HCT116 (cell line): ENCODE data around the gene SLC22A23. TPM values are rescaled to one million over a fixed set of nuclear protein-coding genes. Genes with fewer than 3 reads are reported as not detected.

Experiments
- ATAC-seq: fragments of 200-7000 bp; cut with Tn5 transposase; 2 replicates; pipeline ENCODE4 v1.9.1; 2020; ENCODE audit warnings: mild to moderate bottlenecking, moderate library complexity
- BruUV-seq: library from RNA; stranded (reverse); fragments of 400-500 nt; replicated peaks from 2 replicates; lab custom pipeline; 2021; lab: Mats Ljungman, UMichigan
- CTCF ChIA-PET: fragments of 300-600 bp; sonication (Branson Sonifier 250); formaldehyde crosslinking; loops from one replicate; lab custom pipeline; 2021; ENCODE audit warnings: antibody characterized with exemption; lab: Charles Lee
- POLR2A ChIA-PET: fragments of 300-600, 350-600 bp; sonication (Branson Sonifier 250); formaldehyde crosslinking; loops from one replicate; lab custom pipeline; 2021; ENCODE audit warnings: antibody characterized with exemption; lab: Charles Lee
- RAD21 ChIA-PET, 2 experiments: fragments of 300-600 bp; sonication (Branson Sonifier 250); formaldehyde crosslinking; loops; one replicate each; lab custom pipeline; 2023; ENCODE audit warnings: low total read pairs in 2 of 2; ENCODE audit not compliant: uncharacterized antibody in 2 of 2, unreplicated experiment in 2 of 2, low non-redundant PET in 1 of 2; lab: Charles Lee
- DNase-seq: peaks from one replicate; pipeline ENCODE4 v3.0.0-alpha.2; 2010; ENCODE audit warnings: low read depth, low spot score
- H2AFZ ChIP-seq: fragments of 200-600 bp; shearing (Covaris generic), sonication (generic); 2 replicates; pipeline ENCODE4 v1.6.1; 2017; ENCODE audit warnings: low read depth, mixed run types, mixed read lengths, antibody characterized with exemption, low read length; ENCODE audit not compliant: poor library complexity, severe bottlenecking
- H3K27ac ChIP-seq: 2 replicates; pipeline ENCODE4 v1.5.1; 2012; ENCODE audit warnings: low read depth, low read length
- H3K27me3 ChIP-seq: fragments of 200-600 bp; sonication (generic); 2 replicates; pipeline ENCODE4 v1.6.1; 2016; ENCODE audit warnings: mixed run types, low read length, mixed read lengths; ENCODE audit not compliant: insufficient read depth
- H3K36me3 ChIP-seq, 2 experiments: fragments of 200-500 bp in 1 of 2; fragments of 200-600 bp in 1 of 2; sonication (Bioruptor generic) in 1 of 2; sonication (generic) in 1 of 2; 2 replicates each; pipeline versions ENCODE4 v1.5.1 to v1.6.1; 2014 to 2016; ENCODE audit warnings: low read length in 2 of 2, inconsistent platforms in 1 of 2, mixed read lengths in 1 of 2, mixed run types in 1 of 2; ENCODE audit not compliant: insufficient read depth in 2 of 2, control insufficient read depth in 1 of 2
- H3K4me1 ChIP-seq, 2 experiments: fragments of 200-600 bp in 1 of 2; sonication (generic) in 1 of 2; 2 replicates each; pipeline versions ENCODE4 v1.5.1 to v1.6.1; 2012 to 2017; ENCODE audit warnings: low read length in 2 of 2, inconsistent platforms in 1 of 2, mild to moderate bottlenecking in 1 of 2, mixed read lengths in 1 of 2, mixed run types in 1 of 2, moderate library complexity in 1 of 2; ENCODE audit not compliant: insufficient read depth in 2 of 2, control insufficient read depth in 1 of 2
- H3K4me2 ChIP-seq: fragments of 200-600 bp; sonication (generic); 2 replicates; pipeline ENCODE4 v1.6.1; 2017; ENCODE audit warnings: mixed run types, low read length, mixed read lengths
- H3K4me3 ChIP-seq, 2 experiments: fragments of 200-600 bp in 1 of 2; sonication (generic) in 1 of 2; replicated peaks in 1 of 2; 2 replicates each; pipeline ENCODE4 v1.5.1; 2011 to 2016; ENCODE audit warnings: low read length in 2 of 2, control low read depth in 1 of 2, low read depth in 1 of 2, mild to moderate bottlenecking in 1 of 2, mixed read lengths in 1 of 2, mixed run types in 1 of 2
- H3K79me2 ChIP-seq: fragments of 200-600 bp; sonication (generic); 2 replicates; pipeline ENCODE4 v1.6.1; 2017; ENCODE audit warnings: mild to moderate bottlenecking, mixed run types, low read length, moderate library complexity, mixed read lengths; ENCODE audit not compliant: insufficient read depth
- H3K9ac ChIP-seq: fragments of 200-600 bp; sonication (generic); 2 replicates; pipeline ENCODE4 v1.6.1; 2016; ENCODE audit warnings: low read length, mixed read lengths
- H3K9me2 ChIP-seq: fragments of 200-600 bp; sonication (generic), shearing (Covaris generic); 2 replicates; pipeline ENCODE4 v1.6.1; 2017; ENCODE audit warnings: mixed run types, mild to moderate bottlenecking, moderate library complexity; ENCODE audit not compliant: insufficient read depth
- H3K9me3 ChIP-seq, 2 experiments: fragments of 200-500 bp in 1 of 2; fragments of 200-600 bp in 1 of 2; sonication (Bioruptor generic) in 1 of 2; sonication (generic) in 1 of 2; 2 replicates each; pipeline ENCODE4 v1.6.1; 2014 to 2017; ENCODE audit warnings: low read length in 2 of 2, mixed read lengths in 2 of 2, inconsistent platforms in 1 of 2, low read depth in 1 of 2, mild to moderate bottlenecking in 1 of 2, mixed run types in 1 of 2, moderate library complexity in 1 of 2; ENCODE audit not compliant: control insufficient read depth in 1 of 2, insufficient read depth in 1 of 2
- H4K20me1 ChIP-seq: fragments of 200-600 bp; sonication (generic), shearing (Covaris generic); 2 replicates; pipeline ENCODE4 v1.6.1; 2017; ENCODE audit warnings: mixed run types, mild to moderate bottlenecking, moderate library complexity; ENCODE audit not compliant: insufficient read depth
- CEBPB ChIP-seq: IDR thresholded peaks from 2 replicates; pipeline ENCODE4 v1.6.1; 2012; ENCODE audit warnings: low read depth
- ELF1 ChIP-seq: IDR thresholded peaks from 2 replicates; pipeline ENCODE4 v1.6.1; 2012; ENCODE audit warnings: low read depth, borderline replicate concordance
- EZH2phosphoT487 ChIP-seq: fragments of 200-600 bp; IDR thresholded peaks from 2 replicates; pipeline ENCODE4 v1.6.1; 2018; ENCODE audit warnings: antibody characterized with exemption, borderline replicate concordance
- FOSL1 ChIP-seq: IDR thresholded peaks from 2 replicates; pipeline ENCODE4 v1.6.1; 2012; ENCODE audit warnings: low read depth
- JUND ChIP-seq: IDR thresholded peaks from 2 replicates; pipeline ENCODE4 v1.6.1; 2012
- REST ChIP-seq: IDR thresholded peaks from 2 replicates; pipeline ENCODE4 v1.6.1; 2012; ENCODE audit warnings: low read depth
- SP1 ChIP-seq: IDR thresholded peaks from 2 replicates; pipeline ENCODE4 v1.6.1; 2012; ENCODE audit warnings: low read depth
- TCF7L2 ChIP-seq: IDR thresholded peaks from 2 replicates; pipeline ENCODE4 v1.7.0; 2011; ENCODE audit warnings: borderline replicate concordance, inconsistent platforms; ENCODE audit not compliant: insufficient read depth, insufficient read length; ENCODE audit errors: extremely low read depth
- YY1 ChIP-seq: IDR thresholded peaks from 2 replicates; pipeline ENCODE4 v1.6.1; 2011; ENCODE audit warnings: low read length, low read depth, moderate library complexity, mild to moderate bottlenecking; ENCODE audit not compliant: insufficient replicate concordance; ENCODE audit errors: extremely low read depth
- intact Hi-C: fragments of 100-400 bp; cut with micrococcal nuclease; formaldehyde crosslinking; loops from 2 replicates; pipeline ENCODE4 v1.10.0; 2022
- total RNA-seq: library from RNA; stranded (reverse); gene quantifications from one replicate; pipeline ENCODE4 v1.2.1, GENCODE V29; 2021; ENCODE audit not compliant: unreplicated experiment
- TF ChIP-seq, protein P1 (sequence below): IDR thresholded peaks from 2 replicates; pipeline ENCODE4 v1.6.1; 2011; ENCODE audit warnings: mild to moderate bottlenecking, low read length, moderate library complexity; ENCODE audit not compliant: insufficient replicate concordance; ENCODE audit errors: extremely low read depth
- TF ChIP-seq, protein P2 (sequence below): IDR thresholded peaks from 2 replicates; pipeline ENCODE4 v1.6.1; 2012

SLC22A23 gene
- total RNA-seq, 1 experiment from 2014 or later: 11.5 TPM

DNA sequence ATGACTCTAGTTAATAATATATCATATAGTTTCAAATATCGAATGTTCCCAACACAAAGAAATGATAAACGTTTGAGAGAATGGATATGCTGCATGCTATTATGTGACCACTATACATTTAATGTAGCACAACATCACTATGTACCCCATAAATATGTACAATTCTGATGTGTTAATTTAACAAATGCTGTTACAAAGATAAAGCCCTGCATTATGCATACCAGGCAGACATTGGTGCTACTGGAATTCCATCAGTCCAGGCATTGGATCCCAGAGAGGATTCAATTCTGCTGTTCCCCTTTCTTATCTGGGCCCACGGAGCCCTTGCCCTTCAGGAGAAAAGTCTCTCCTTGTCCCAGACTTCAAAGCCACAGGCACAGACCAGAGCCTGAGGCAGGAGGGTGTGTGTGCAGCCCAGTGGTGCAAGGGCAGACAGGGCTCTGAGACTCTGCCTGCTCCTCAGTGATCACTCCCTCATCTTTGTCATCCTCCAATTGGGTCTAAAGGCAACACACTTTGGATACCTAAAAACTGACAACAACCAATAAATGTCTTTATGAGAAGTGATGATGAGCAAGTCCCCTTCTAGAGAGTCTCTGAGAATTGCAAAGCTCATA, 152.9 kb downstream of the SLC22A23 start:
- POLR2A ChIA-PET: no interaction called here
- Histone ChIP-seq H3K9me2 (no peaks in the 10 kb centered on the region), H3K4me2 (no peak overlapping the region), H3K79me2 (no peaks in the 10 kb centered on the region), H4K20me1 (no peaks in the 10 kb centered on the region), H3K9me3 (no peaks in the 10 kb centered on the region), H3K27ac (no peak overlapping the region), H3K4me3 (no peak overlapping the region), H3K9ac (no peak overlapping the region), H3K4me1 (no peaks in the 10 kb centered on the region), H3K27me3 (no peaks in the 10 kb centered on the region), H2AFZ (no peak overlapping the region), H3K36me3 (no peaks in the 10 kb centered on the region)
- BruUV-seq: no TSS peak
- CTCF ChIA-PET: no interaction called here
- no peak for ATAC-seq
- intact Hi-C loops: no loop called here
- TF ChIP-seq ELF1 (no peak), SP1 (no peak), EZH2phosphoT487 (no peak), CEBPB (no peak), YY1 (no peak), TCF7L2 (no peak), FOSL1 (no peak), REST (no peak), JUND (no peak)
- TF ChIP-seq, protein P1, sequence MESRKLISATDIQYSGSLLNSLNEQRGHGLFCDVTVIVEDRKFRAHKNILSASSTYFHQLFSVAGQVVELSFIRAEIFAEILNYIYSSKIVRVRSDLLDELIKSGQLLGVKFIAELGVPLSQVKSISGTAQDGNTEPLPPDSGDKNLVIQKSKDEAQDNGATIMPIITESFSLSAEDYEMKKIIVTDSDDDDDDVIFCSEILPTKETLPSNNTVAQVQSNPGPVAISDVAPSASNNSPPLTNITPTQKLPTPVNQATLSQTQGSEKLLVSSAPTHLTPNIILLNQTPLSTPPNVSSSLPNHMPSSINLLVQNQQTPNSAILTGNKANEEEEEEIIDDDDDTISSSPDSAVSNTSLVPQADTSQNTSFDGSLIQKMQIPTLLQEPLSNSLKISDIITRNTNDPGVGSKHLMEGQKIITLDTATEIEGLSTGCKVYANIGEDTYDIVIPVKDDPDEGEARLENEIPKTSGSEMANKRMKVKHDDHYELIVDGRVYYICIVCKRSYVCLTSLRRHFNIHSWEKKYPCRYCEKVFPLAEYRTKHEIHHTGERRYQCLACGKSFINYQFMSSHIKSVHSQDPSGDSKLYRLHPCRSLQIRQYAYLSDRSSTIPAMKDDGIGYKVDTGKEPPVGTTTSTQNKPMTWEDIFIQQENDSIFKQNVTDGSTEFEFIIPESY: no peak
- TF ChIP-seq, protein P2, sequence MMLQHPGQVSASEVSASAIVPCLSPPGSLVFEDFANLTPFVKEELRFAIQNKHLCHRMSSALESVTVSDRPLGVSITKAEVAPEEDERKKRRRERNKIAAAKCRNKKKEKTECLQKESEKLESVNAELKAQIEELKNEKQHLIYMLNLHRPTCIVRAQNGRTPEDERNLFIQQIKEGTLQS: no peak
- DNase-seq: no peak
- RAD21 ChIA-PET: no interaction called here
